ENCODE results near the gene ELF5. TPM values are rescaled to one million over a fixed set of nuclear protein-coding genes. Genes with fewer than 3 reads are reported as not detected.

Gene ELF5
- total RNA-seq, 1 donor from 2014 or later = not detected

DNA sequence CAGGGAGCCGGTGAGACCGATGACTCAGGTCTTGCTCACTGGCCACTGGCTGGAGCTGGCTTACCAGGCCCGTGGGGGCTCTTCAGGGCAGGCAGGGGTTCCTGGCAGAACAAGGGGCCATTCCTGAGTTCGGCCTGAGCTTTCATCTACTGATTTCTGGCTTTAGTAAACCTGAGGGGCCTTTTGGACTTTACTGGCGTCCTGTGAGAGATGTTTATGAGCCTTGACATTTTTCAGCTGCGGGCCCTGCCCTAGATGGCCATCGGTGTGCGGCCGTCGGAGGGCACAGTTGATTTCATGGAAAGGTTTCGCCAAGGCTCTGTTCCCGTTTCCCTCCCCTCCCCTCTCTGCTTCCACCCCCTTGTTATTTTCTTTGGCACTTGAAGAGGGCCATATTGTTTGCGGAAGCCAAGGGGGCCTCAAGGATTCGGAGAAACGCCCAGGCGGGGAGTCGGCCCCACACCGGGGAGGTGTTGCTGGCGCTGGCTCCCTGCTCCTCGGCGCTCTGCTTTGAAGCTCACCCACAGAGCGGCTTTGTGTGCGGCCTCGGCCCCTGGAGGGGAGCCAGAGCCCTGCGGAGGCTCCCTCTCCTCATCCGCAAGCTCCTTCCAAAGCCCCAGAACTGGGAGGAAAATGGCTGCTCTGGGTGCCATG is 17.7 kb downstream of the ELF5 start:
- no peak for DNase-seq (ENCODE audit: low spot score)
- ATAC-seq = peak; percentile 27
- intact Hi-C loops (cut with DNase I) = no loop called here

DNA sequence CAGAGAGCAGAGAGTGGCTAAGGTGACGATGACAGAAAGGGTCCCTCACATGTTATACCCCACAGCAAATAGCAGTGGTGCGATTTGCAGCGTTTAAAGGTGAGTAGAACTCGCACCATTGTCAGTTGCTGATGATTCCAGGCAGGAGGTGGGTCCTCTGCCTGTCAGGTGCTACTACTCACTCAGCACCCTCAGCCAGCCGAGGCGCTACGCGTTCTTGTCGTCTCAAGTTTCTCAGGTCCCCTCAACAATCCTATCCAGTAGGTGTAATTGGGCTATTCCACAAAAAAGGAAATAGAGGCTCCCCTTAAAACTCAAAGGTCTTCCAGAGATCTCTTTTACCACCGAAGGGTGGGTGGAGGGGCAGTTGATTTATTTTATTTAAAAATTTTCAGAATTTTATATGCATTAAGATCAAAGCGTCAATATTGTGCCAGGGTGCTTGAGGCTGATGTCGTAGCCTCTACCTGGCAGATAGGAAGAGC is 18.3 kb downstream of the ELF5 start:
- intact Hi-C loops (cut with DNase I) = no loop called here
- no peak for ATAC-seq
- DNase-seq (ENCODE audit: low spot score) = no peak

DNA sequence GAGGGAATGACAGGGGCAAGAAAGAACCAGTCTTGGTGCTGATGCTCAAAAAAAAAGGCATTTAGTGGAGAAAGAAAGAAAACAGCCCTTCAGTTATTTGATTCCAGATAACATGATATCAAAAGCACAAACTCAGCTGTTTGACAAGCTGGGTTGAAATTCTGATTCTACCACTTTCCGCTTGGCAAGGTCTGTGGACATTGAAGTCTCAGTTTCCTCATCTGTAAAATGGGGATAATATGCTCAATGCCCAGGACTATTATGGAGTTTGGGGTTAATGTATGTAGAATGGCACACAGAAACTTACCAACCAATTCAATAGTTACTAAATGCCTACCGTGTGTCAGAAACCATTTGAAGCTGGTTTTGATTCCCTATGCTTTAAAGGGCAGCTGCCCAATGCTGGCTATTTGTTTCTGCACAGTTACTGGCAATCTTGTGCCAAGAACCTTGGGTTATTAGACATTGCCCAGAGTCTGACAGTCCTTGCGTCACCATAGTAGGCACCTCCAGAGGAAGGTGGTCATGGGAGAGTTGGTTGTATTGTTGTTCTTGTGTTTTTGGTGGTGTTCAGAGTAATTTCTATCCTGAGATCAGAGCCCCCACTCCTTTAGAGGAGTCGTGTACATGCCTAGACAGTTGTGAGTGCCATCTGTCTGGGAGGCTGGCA is 19.5 kb downstream of the ELF5 start:
- intact Hi-C loops (cut with DNase I) = no loop called here
- ATAC-seq = no peak
- no peak for DNase-seq (ENCODE audit: low spot score)

DNA sequence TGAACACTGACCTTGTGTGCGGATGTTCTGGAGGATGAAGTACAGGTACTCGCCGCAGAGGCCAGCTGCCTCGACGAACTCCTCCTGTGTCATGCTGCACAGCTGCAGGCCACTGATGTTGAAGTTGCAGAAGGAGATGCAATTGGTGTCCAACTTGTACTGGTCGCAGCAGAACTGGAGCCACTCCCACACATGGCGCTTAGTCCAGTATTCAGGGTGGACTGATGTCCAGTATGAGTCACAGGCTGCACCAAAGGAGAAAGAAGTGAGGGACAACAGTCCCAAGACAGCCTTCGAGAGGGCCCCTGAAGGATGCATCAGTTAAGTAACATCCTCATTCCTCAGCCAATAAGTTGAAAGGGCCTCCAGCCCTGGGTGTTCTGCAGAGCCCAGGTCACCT is 20.1 kb downstream of the ELF5 start:
- intact Hi-C loops (cut with DNase I) = no loop called here
- DNase-seq (ENCODE audit: low spot score) (no peak), ATAC-seq (no peak)

DNA sequence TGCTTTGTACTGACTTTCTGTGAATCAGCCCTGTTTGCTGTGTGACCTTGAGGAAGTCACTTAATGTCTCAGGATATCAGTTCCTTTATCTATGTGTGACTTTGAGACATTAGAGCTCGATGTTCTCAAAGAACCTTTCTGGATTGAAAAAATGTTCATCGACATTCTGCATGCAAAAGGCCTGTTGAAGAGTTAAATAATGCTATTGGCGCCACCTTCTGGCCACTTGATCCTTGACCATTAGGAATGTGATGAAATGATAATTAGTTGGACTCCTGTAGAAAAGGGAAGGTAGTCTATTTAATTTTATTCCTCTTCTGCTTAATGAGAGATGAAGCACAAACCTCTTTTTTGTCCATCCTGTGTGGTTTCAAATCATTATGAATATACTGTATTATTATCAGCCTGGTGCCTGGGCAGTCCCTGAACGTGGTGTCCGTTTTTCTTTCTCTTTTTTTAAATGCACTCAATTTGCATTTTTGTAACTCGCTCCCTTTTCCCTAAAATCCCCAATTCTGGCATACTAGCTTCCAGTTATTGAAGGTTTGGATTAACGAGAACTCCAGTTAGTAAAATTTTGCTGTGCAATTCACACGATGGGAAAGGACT is 20.7 kb downstream of the ELF5 start:
- intact Hi-C loops (cut with DNase I) = no loop called here
- DNase-seq (ENCODE audit: low spot score) = peak; percentile 81
- ATAC-seq = peak; percentile 59

DNA sequence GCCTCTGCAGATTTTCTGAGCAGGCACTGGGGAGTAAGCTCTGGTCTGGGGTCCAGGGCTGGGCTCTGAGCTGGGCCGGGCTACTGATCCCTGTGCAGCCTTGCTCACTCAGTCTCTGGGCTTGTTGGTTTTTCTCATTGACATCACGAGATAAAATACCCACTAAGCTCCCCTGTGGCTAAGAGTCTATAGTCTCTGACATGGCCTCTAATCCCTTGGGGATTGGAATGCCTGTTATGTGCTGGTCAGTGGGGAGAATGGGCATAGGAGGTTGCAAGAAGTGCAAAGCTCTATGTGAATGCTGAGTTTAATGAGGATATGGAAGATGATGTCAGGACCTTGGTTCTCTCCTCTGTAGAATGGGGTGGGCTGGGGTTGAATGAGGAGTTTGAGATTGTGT is 23.3 kb downstream of the ELF5 start:
- ATAC-seq (no peak), DNase-seq (ENCODE audit: low spot score) (no peak)
- intact Hi-C loops (cut with DNase I) = no loop called here

DNA sequence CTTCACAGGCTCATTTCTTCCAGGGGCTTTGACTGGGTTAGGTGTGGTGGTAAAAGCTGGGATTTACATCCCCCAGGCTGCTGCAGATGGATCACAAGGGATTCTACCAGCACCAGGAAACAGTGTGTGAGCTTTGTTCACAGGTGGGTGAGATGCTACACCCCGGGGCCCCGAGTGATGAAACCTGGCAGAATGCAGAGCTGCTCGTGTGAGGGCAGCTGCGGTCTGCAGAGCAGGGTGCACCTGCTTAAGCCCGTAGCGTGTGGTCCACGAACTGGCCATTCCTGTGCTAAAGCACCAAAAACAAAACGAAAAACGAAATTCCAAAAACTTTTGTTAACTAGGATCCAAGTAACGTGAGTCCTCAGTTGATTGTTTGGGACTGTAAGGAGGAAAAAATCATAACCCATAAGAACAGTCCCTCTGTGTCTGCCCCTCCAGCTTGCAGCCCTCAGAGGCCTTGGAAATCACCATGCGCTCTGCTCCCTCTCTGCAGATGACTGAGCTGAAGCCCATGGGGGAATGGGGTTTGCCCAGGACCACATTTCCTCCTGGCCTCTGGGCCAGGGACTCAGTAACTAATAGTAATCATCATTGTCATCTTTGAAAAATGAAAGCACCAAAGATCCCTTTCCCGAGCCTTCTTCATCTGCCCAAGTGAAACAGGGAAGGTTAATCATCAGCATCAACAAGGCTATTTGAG is 24.6 kb downstream of the ELF5 start:
- DNase-seq (ENCODE audit: low spot score) = no peak
- intact Hi-C loops (cut with DNase I) = no loop called here
- no peak for ATAC-seq

DNA sequence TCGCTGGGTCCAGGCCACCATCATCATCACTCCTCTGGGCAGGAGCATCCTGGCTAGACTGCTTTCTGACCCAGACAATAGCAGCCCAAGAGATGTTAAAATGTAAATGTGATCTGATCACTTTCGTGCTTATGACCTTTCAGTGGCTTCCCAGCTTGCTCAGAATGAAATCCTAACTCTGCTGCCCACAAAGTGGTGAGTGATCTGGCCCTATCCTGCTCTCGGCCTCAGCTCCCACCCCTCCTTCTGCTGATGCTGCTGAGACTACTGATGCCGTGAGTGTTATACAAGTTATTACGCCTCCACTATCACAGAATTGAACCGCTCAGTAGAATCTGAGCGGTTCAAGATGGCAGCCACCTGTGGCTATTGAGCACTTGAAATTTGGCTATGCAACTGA is 26.2 kb downstream of the ELF5 start:
- DNase-seq (ENCODE audit: low spot score) (no peak), ATAC-seq (no peak)
- intact Hi-C loops (cut with DNase I) = no loop called here

DNA sequence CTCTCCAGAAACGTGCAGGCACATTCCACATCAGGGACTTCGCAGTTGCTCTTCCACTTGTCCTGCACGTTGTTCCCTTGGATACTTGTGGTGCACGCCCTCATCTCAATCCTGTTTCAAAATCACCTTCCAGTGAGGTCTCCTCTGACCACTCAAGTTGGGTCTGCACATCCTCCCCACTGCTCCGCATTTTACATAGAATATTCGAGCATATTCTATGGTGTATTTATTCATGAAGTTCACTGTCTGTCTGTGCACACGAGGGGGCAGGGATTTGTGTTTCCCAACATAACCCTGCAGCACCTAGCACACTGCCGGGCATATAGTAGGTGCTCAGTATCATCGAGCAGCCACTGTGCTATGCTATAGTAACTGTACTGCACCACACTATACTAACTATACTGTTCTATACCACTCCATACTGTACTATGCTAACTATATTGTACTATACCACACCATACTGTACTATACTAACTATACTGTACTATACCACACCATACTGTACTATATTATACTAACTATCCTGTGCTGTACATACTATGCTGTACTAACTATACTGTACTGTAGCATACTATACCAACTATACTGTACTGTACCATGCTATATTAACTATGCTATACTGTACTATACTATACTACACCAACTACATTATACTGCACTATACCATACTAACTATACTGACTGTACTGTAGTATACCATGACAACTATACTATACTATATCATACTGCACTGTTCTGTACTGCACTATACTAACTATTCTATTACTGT is 30.3 kb downstream of the ELF5 start:
- intact Hi-C loops (cut with DNase I) = no loop called here
- DNase-seq (ENCODE audit: low spot score) (no peak), ATAC-seq (no peak)

DNA sequence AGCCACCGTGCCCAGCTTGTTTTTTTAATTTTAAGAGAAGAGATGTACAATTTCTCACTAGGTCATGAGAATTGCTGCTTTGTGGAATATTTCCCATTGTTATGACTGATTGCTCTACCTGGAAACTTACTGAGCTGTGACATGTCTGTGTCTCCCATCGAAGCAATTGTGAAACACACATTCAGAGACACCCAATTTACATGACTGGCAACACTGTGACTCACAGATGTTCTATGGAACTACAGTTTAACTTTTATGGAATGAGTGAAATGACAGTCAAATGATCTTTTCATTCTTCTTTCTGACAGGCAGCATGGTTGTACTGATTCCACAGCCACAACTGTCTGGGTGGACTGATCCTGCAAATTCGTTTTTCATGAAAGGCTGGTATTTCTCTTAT is 32.3 kb downstream of the ELF5 start:
- intact Hi-C loops (cut with DNase I) = no loop called here
- no peak for DNase-seq (ENCODE audit: low spot score)
- ATAC-seq = no peak

DNA sequence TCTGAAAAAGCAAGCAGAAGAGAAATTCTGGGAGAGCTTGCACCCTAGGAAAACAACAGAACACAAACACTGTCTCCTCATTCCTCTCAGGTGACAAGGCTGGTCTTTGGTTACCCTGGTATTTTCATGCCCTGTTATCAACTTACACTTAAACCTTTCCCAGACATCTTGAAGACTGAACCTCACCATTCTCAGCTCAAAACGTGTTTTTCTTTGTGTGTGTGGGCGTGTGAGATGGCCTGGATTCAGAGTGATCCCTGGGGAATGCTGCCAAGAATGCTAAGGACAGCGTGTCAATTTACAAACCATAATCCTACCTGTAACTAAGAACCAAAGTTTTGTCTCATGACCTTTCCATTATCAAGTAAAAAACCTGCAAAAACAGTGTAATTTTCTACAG is 33.3 kb downstream of the ELF5 start:
- intact Hi-C loops (cut with DNase I) = no loop called here
- ATAC-seq = no peak
- no peak for DNase-seq (ENCODE audit: low spot score)

DNA sequence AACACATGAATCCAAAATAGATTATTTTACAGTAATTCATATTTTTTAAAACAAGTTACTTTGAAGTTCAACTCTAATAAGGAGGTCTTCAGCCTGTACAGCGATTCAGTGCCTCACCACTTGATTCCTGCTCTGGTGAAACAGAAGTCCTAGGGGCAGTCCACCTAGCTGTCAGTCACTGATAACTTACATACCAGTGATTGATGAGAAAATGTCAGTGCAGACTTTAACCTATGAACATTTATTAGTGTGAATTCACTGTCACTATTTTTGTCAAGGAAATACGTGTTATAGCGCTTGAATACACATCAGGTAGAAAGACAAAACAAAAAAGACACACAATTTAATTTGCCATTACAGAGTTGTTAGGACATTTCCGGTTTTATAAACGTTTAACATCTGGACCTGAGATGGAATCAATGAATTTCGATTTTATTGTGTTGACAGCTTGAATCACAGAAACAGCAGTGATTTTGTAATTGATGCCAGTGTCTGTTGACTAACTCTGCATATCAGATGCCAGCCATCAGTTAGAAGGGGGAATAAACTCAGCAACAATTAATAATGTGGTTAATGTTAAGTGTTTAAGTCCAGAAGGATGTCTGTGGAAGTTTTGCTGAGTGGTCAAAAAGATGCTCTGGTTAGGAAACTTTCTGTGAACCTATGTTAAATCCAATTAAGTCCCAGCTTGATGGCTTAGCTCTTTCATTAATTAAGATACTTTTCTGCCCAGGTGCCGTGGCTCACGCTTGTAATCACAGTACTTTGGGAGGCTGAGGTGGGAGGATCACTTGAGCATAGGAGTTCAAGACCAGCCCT is 34.5 kb downstream of the ELF5 start:
- no peak for ATAC-seq
- intact Hi-C loops (cut with DNase I) = no loop called here
- no peak for DNase-seq (ENCODE audit: low spot score)

DNA sequence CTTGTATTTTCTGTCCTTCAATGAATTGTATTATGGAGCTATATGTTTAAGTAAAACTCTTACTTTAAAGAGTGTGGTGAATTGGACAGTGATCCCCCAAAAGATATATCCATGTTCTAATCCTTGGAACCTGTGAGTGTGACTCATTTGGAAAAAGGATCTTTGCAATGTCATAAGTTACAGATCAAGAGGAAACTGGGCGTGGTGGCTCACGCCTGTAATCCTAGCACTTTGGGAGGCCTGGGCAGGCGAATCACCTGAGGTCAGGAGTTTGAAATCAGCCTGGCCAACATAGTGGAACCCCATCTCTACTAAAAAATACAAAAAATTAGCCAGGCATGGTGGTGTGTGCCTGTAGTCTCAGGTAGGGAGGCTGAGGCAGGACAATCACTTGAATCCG is 36.7 kb downstream of the ELF5 start:
- ATAC-seq (no peak), DNase-seq (ENCODE audit: low spot score) (no peak)
- intact Hi-C loops (cut with DNase I) = no loop called here

DNA sequence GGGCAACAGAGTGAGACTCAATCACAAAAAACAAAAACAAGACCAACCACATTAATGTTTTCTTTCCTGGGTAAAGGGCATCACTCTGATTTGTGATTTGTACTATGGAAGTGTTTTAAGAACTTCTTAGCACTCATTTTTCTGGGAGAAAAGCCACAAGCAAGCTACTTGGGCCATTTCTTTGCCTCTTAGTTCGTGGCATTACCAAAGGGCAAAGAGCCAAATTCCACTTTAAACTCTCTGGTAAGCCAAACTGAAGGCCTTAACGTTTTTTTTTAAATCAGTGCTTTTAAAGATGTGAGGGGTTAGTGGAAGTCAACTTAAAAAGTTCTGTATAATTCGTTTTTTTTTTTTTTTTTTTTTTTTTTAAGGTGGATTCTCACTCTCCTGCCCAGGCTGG is 37.9 kb downstream of the ELF5 start:
- DNase-seq (ENCODE audit: low spot score) (no peak), ATAC-seq (no peak)
- intact Hi-C loops (cut with DNase I) = no loop called here

DNA sequence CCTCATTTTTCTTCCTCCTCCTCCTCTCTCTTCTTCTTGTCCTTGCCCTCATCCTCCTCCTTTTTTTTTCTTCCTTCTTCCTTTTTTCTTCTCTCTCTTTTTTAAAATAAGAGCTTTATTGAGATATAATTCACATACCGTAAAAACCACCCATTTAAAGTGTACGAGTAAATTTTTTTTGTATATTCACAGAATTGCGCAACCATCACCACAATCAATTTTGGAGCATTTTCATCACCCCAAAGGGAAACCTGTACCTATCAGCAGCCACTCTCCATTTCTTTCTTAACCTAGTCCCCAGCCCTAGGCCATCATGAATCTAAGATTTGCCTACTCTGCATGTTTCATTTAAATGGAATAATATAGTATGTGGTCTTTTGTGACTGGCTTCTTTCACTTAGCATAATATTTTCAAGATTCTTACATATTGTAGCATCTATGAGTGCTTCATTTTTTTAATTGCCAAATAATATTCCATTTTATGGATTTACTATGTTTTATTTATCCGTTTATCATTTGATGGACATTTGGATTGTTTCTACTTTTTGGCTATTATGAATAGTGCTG is 39.9 kb downstream of the ELF5 start:
- intact Hi-C loops (cut with DNase I) = no loop called here
- ATAC-seq = no peak
- no peak for DNase-seq (ENCODE audit: low spot score)

DNA sequence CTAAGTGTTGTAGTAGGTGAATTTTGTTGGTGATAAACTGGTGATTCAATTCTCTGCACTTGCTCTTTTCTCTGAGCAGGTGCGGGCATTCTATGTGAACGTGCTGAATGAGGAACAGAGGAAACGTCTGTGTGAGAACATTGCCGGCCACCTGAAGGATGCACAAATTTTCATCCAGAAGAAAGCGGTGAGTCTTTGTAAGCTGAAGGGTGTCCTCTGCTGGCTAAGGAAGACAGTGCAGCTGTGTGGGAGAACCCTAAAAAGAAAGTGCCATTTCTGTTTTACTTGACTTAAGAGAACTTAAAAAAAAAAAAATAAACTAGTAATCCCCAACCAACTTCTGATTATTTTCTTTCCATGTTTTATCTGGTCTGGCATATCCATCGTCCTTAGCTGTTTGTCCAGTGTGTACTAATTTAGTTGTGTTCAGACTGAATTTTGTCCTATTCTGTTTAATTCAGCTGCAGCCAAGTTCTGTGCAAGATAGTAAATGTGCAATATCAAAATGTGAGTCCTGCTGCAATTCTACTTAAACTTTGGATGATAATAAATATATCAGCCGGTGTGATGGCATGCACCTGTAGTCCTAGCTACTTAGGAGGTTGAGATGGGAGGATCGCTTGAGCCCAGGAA is 45.3 kb downstream of the ELF5 start:
- DNase-seq (ENCODE audit: low spot score) = no peak
- ATAC-seq = no peak
- intact Hi-C loops (cut with DNase I) = no loop called here

DNA sequence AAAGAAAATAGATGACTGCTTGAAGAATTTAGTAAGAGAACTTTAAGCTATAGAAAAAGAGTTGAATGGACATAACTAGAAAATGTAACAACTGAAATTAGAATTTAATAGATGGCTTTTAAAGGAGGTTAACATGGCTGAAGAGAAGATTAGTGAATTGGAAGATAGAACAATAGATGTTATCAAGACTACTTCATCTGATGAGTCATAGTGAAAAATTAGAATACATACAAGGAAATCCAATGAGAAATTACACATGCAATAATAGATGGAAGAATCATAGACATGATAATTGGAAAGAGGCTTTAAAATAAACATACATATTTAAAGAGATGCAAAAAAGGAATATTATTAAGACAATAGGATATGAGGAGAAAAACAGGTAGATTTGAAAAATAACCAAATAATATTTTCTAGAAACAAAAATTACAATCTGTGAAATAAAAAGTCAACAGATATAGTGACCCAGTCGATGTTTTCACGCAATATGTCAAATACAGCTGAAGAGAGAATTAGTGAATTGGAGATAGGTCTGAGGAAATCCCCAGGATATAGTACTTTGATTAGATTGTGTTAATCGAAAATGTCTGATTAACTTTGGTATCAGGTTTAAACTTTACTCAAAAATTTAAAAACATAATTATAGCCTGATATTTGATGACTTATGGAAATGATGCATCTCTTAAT is 46.6 kb downstream of the ELF5 start:
- intact Hi-C loops (cut with DNase I) = no loop called here
- ATAC-seq = no peak

More for the DNA sequence above, 46.6 kb downstream of the ELF5 start:
- DNase-seq (ENCODE audit: low spot score) = no peak
